Hepatocyte (in vitro differentiated cells): ENCODE data around the gene C14orf119.

Experiments used
- CTCF ChIP-seq: fragments of 200-600 bp; sonication (generic); IDR thresholded peaks from 2 replicates; pipeline ENCODE4 v1.5.1; 2016; ENCODE audit warnings: antibody characterized with exemption, mild to moderate bottlenecking; ENCODE audit not compliant: poor library complexity
- EZH2 ChIP-seq: fragments of 200-600 bp; sonication (generic); IDR thresholded peaks from 2 replicates; pipeline ENCODE4 v1.6.1; 2016; ENCODE audit warnings: antibody characterized with exemption, mild to moderate bottlenecking, borderline replicate concordance

GRCh38 chr14:23122086-23122485, 26.8 kb downstream of the C14orf119 start:
- TF ChIP-seq EZH2 (no peak), CTCF (no peak)
